GM12864 (cell line): ENCODE results near the gene SLIT1.

Source experiments
- DNase-seq: peaks from one replicate; pipeline ENCODE4 v3.0.0-alpha.2; 2011; ENCODE audit warnings: low read depth
- H3K4me3 ChIP-seq: 2 replicates; pipeline ENCODE4 v1.5.1; 2011; ENCODE audit warnings: mild to moderate bottlenecking, low read depth, low read length, control low read depth
- CTCF ChIP-seq: IDR thresholded peaks from 2 replicates; pipeline ENCODE4 v1.5.1; 2011; ENCODE audit warnings: low read depth, mild to moderate bottlenecking, moderate library complexity, low read length, control low read depth, inconsistent platforms; ENCODE audit errors: missing control alignments

Gene SLIT1

GRCh38 chr10:97072851-97073665, 112.7 kb downstream of the SLIT1 start:
- TF ChIP-seq CTCF: peak; percentile 96
- no peak overlapping the region for H3K4me3 ChIP-seq
- peak; percentile 19 for DNase-seq

GRCh38 chr10:97071496-97071895, 114.3 kb downstream of the SLIT1 start:
- no peak for TF ChIP-seq CTCF
- H3K4me3 ChIP-seq: no peak overlapping the region
- no peak for DNase-seq

GRCh38 chr10:97069576-97070362, 116.0 kb downstream of the SLIT1 start:
- no peak for DNase-seq
- H3K4me3 ChIP-seq: no peak overlapping the region
- TF ChIP-seq CTCF: no peak

- no peak for DNase-seq
- H3K4me3 ChIP-seq: no peak overlapping the region
- TF ChIP-seq CTCF: no peak
These were observed 116.7 kb downstream of the SLIT1 start for GRCh38 chr10:97069026-97069425.

GRCh38 chr10:97067716-97068391, 117.9 kb downstream of the SLIT1 start:
- no peak for DNase-seq
- no peak overlapping the region for H3K4me3 ChIP-seq
- TF ChIP-seq CTCF: peak; percentile 15

- TF ChIP-seq CTCF: no peak
- no peak overlapping the region for H3K4me3 ChIP-seq
- DNase-seq: no peak
These were observed 118.7 kb downstream of the SLIT1 start for GRCh38 chr10:97066877-97067555.
